ENCODE results near the gene RELB.

RELB gene

GRCh38 chr19:45027371-45027770 is 26.1 kb downstream of the RELB start:
- DNase-seq = no peak

GRCh38 chr19:45030825-45031224 is 29.6 kb downstream of the RELB start:
- DNase-seq = no peak

- DNase-seq = no peak
Observed at GRCh38 chr19:45032421-45032820, 31.2 kb downstream of the RELB start.

- DNase-seq = no peak
Observed at GRCh38 chr19:45035755-45036154, 34.5 kb downstream of the RELB start.

GRCh38 chr19:45037393-45038169 is 36.3 kb downstream of the RELB start:
- no peak for DNase-seq

GRCh38 chr19:45038931-45039893 is 37.9 kb downstream of the RELB start, which contains the start of gene CLASRP:
Gene CLASRP (plus strand): TSS chr19:45039045. CDS start chr19:45040213, 1,168 bp downstream.
- peak; percentile 84 for DNase-seq

- DNase-seq = no peak
Observed at GRCh38 chr19:45040059-45040771, 39.0 kb downstream of the RELB start.

GRCh38 chr19:45041125-45041524 is 39.9 kb downstream of the RELB start:
- no peak for DNase-seq

GRCh38 chr19:45045671-45046353 is 44.5 kb downstream of the RELB start:
- DNase-seq = no peak

GRCh38 chr19:45046355-45046754 is 45.1 kb downstream of the RELB start:
- DNase-seq = no peak

- DNase-seq = no peak
Observed at GRCh38 chr19:45047188-45047797, 46.0 kb downstream of the RELB start.

- no peak for DNase-seq
Observed at GRCh38 chr19:45049073-45049736, 47.9 kb downstream of the RELB start.

GRCh38 chr19:45050036-45050435 is 48.8 kb downstream of the RELB start:
- no peak for DNase-seq

GRCh38 chr19:45051929-45052579 is 50.8 kb downstream of the RELB start:
- no peak for DNase-seq

- DNase-seq = no peak
Observed at GRCh38 chr19:45056831-45057230, 55.6 kb downstream of the RELB start.

GRCh38 chr19:45057444-45057843 is 56.2 kb downstream of the RELB start:
- no peak for DNase-seq

- no peak for DNase-seq
Observed at GRCh38 chr19:45058622-45059159, 57.4 kb downstream of the RELB start.

- no peak for DNase-seq
Observed at GRCh38 chr19:45059258-45059965, 58.1 kb downstream of the RELB start.

GRCh38 chr19:45061965-45062364 is 60.7 kb downstream of the RELB start:
- no peak for DNase-seq
